Loucy (cell line): Measurements from ENCODE around the gene HAL.

Experiments used
- H2AFZ ChIP-seq: fragments of 200-600 bp; sonication (generic); 2 replicates; pipeline ENCODE4 v1.6.0; 2016; ENCODE audit warnings: antibody characterized with exemption, mild to moderate bottlenecking, low read length, moderate library complexity
- H3F3A ChIP-seq: fragments of 200-600 bp; 2 replicates; pipeline ENCODE4 v1.6.0; 2016; ENCODE audit warnings: antibody characterized with exemption, low read depth, mild to moderate bottlenecking
- H3K27me3 ChIP-seq: fragments of 200-600 bp; sonication (generic); 2 replicates; pipeline ENCODE4 v1.6.1; 2014; ENCODE audit warnings: low read length, mild to moderate bottlenecking; ENCODE audit not compliant: insufficient read depth, poor library complexity, severe bottlenecking
- H3K36me3 ChIP-seq: fragments of 200-600 bp; sonication (generic); 2 replicates; pipeline ENCODE4 v1.6.1; 2016; ENCODE audit warnings: low read length; ENCODE audit not compliant: insufficient read depth
- H3K4me1 ChIP-seq: fragments of 200-600 bp; sonication (generic); 2 replicates; pipeline ENCODE4 v1.5.1; 2014; ENCODE audit warnings: low read length, mild to moderate bottlenecking; ENCODE audit not compliant: insufficient read depth, poor library complexity, severe bottlenecking
- H3K4me2 ChIP-seq: fragments of 200-600 bp; sonication (generic); 2 replicates; pipeline ENCODE4 v1.6.0; 2014; ENCODE audit warnings: antibody characterized with exemption, low read length, low read depth, mild to moderate bottlenecking; ENCODE audit not compliant: poor library complexity, severe bottlenecking
- H3K4me3 ChIP-seq: fragments of 200-600 bp; sonication (generic); 2 replicates; pipeline ENCODE4 v1.5.1; 2014; ENCODE audit warnings: low read length, mild to moderate bottlenecking, mixed read lengths; ENCODE audit not compliant: poor library complexity, severe bottlenecking
- H3K79me2 ChIP-seq: fragments of 200-600 bp; sonication (generic); 2 replicates; pipeline ENCODE4 v1.6.1; 2014; ENCODE audit warnings: low read length; ENCODE audit not compliant: insufficient read depth
- H3K9ac ChIP-seq: fragments of 200-600 bp; sonication (generic); 2 replicates; pipeline ENCODE4 v1.6.0; 2014; ENCODE audit warnings: mild to moderate bottlenecking, low read depth, low read length, moderate library complexity; ENCODE audit not compliant: poor library complexity, severe bottlenecking
- H3K9me2 ChIP-seq: fragments of 200-600 bp; sonication (generic); replicated peaks from 2 replicates; pipeline ENCODE4 v1.6.1; 2016; ENCODE audit warnings: low read depth, low read length, mixed read lengths
- H3K9me3 ChIP-seq: fragments of 200-600 bp; sonication (generic); 2 replicates; pipeline ENCODE4 v1.6.1; 2014; ENCODE audit warnings: mild to moderate bottlenecking, antibody characterized with exemption, low read length, low read depth; ENCODE audit not compliant: insufficient read depth
- H4K20me1 ChIP-seq: fragments of 200-600 bp; sonication (generic); 2 replicates; pipeline ENCODE4 v1.6.0; 2014; ENCODE audit warnings: antibody characterized with exemption, low read length, mild to moderate bottlenecking; ENCODE audit not compliant: insufficient read depth, poor library complexity, severe bottlenecking
- EZH2phosphoT487 ChIP-seq: fragments of 200-600 bp; IDR thresholded peaks from 2 replicates; pipeline ENCODE4 v1.6.1; 2018; ENCODE audit warnings: antibody characterized with exemption, mild to moderate bottlenecking, moderate library complexity, borderline replicate concordance
- TF ChIP-seq, protein P1 (sequence below): fragments of 200-600 bp; sonication (generic); conservative IDR thresholded peaks from 2 replicates; pipeline ENCODE4 v1.5.1; 2014; ENCODE audit warnings: mild to moderate bottlenecking, antibody characterized with exemption, low read length

The HAL gene

GRCh38 chr12:95993907-95994306, 2.2 kb downstream of the HAL start:
- Histone ChIP-seq H2AFZ (no peak overlapping the region), H3K4me3 (no peak overlapping the region), H3K27me3 (no peaks in the 10 kb centered on the region), H3F3A (no peaks in the 10 kb centered on the region), H3K79me2 (no peaks in the 10 kb centered on the region), H4K20me1 (no peaks in the 10 kb centered on the region), H3K4me1 (peaks cover 4% of the 10 kb centered on the region), H3K9ac (no peak overlapping the region), H3K9me2 (no peaks in the 10 kb centered on the region), H3K4me2 (no peak overlapping the region), H3K36me3 (no peaks in the 10 kb centered on the region), H3K9me3 (no peaks in the 10 kb centered on the region)
- TF ChIP-seq, protein P1, sequence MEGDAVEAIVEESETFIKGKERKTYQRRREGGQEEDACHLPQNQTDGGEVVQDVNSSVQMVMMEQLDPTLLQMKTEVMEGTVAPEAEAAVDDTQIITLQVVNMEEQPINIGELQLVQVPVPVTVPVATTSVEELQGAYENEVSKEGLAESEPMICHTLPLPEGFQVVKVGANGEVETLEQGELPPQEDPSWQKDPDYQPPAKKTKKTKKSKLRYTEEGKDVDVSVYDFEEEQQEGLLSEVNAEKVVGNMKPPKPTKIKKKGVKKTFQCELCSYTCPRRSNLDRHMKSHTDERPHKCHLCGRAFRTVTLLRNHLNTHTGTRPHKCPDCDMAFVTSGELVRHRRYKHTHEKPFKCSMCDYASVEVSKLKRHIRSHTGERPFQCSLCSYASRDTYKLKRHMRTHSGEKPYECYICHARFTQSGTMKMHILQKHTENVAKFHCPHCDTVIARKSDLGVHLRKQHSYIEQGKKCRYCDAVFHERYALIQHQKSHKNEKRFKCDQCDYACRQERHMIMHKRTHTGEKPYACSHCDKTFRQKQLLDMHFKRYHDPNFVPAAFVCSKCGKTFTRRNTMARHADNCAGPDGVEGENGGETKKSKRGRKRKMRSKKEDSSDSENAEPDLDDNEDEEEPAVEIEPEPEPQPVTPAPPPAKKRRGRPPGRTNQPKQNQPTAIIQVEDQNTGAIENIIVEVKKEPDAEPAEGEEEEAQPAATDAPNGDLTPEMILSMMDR, result no peak
- no peak for TF ChIP-seq EZH2phosphoT487

- Histone ChIP-seq H3K4me1 (peaks cover 4% of the 10 kb centered on the region), H3K9me2 (no peaks in the 10 kb centered on the region), H3K9me3 (no peaks in the 10 kb centered on the region), H3K4me2 (no peak overlapping the region), H3F3A (no peaks in the 10 kb centered on the region), H3K79me2 (no peaks in the 10 kb centered on the region), H3K9ac (no peak overlapping the region), H3K36me3 (no peaks in the 10 kb centered on the region), H2AFZ (no peak overlapping the region), H4K20me1 (no peaks in the 10 kb centered on the region), H3K4me3 (no peak overlapping the region), H3K27me3 (no peaks in the 10 kb centered on the region)
- no peak for TF ChIP-seq EZH2phosphoT487
- TF ChIP-seq, protein P1, result no peak
These were observed 6.0 kb downstream of the HAL start for GRCh38 chr12:95990136-95990535.

DNA sequence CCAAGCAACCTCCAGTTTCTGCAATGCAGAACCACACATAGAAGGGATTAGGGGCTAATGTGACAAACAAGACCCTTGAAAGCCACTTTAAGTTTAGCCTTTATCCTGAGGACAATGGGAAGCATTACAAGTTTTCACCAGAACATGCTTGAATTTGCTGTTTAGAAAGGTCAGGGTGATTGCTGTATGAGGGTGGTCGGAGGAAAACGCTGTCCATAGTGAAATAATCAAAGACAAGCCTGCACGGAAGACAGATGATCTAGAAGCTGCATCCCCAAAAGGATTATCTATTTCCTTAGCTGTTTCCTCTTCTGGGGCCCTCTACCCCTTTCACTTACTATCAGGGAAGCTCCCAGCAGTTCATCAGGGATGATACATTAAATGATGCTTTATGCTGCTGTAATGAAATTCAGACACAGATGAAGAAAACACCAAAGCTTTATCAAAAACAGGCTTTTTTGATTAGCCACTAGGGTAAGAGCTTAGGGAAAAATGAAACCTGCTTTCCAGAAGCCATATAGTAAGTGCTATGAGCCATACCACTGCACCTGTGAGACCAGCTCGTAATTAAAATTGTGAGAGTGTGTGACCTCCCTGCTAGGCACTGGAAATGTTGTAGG, 6.5 kb downstream of the HAL start:
- H3K9me3 ChIP-seq, result no peaks in the 10 kb centered on the region
- no peak overlapping the region for H2AFZ ChIP-seq
- H3K4me3 ChIP-seq, result no peak overlapping the region

More for the DNA sequence above, 6.5 kb downstream of the HAL start:
- H3K9ac ChIP-seq, result no peak overlapping the region
- H3K9me2 ChIP-seq, result no peaks in the 10 kb centered on the region
- H3F3A ChIP-seq, result no peaks in the 10 kb centered on the region
- no peaks in the 10 kb centered on the region for H4K20me1 ChIP-seq
- TF ChIP-seq, protein P1, result no peak
- TF ChIP-seq EZH2phosphoT487, result no peak
- no peak overlapping the region for H3K4me2 ChIP-seq
- no peaks in the 10 kb centered on the region for H3K79me2 ChIP-seq
- no peaks in the 10 kb centered on the region for H3K36me3 ChIP-seq
- peaks cover 4% of the 10 kb centered on the region for H3K4me1 ChIP-seq
- H3K27me3 ChIP-seq, result no peaks in the 10 kb centered on the region
